Smooth muscle cell (in vitro differentiated cells): ENCODE measurements around the gene LRRC8D. TPM values are rescaled to one million over a fixed set of nuclear protein-coding genes. Genes with fewer than 3 reads are reported as not detected.
"Not testable (repeated sequence)": the region's sequence is repeated elsewhere in the genome, so short reads cannot be mapped to it uniquely, and the experiment has no call there.

ENCODE experiments used
- DNase-seq: peaks from one replicate; lab custom pipeline; 2025; ENCODE audit not compliant: unreplicated experiment; lab: John Stamatoyannopoulos, UW
- H2AFZ ChIP-seq: fragments of 200-600 bp; sonication (generic); 2 replicates; pipeline ENCODE4 v1.6.0; 2016; ENCODE audit warnings: antibody characterized with exemption, low read depth, mild to moderate bottlenecking
- H3F3A ChIP-seq: fragments of 200-600 bp; sonication (generic); 2 replicates; pipeline ENCODE4 v1.6.0; 2017; ENCODE audit warnings: antibody characterized with exemption, low read depth
- H3K27ac ChIP-seq: fragments of 200-600 bp; sonication (generic); 2 replicates; pipeline ENCODE4 v1.5.1; 2016; ENCODE audit warnings: low read depth, mild to moderate bottlenecking
- H3K27me3 ChIP-seq: fragments of 200-600 bp; sonication (generic); 2 replicates; pipeline ENCODE4 v1.6.1; 2016; ENCODE audit warnings: low read depth, mild to moderate bottlenecking
- H3K36me3 ChIP-seq: fragments of 200-600 bp; sonication (generic); 2 replicates; pipeline ENCODE4 v1.5.1; 2016; ENCODE audit warnings: low read depth
- H3K4me1 ChIP-seq: fragments of 200-600 bp; sonication (generic); 2 replicates; pipeline ENCODE4 v1.5.1; 2016; ENCODE audit warnings: low read depth
- H3K4me2 ChIP-seq: fragments of 200-600 bp; sonication (generic); 2 replicates; pipeline ENCODE4 v1.6.0; 2016; ENCODE audit warnings: mild to moderate bottlenecking
- H3K4me3 ChIP-seq: fragments of 200-600 bp; sonication (generic); 2 replicates; pipeline ENCODE4 v1.5.1; 2016; ENCODE audit warnings: mild to moderate bottlenecking
- H3K79me2 ChIP-seq: fragments of 200-600 bp; sonication (generic); 2 replicates; pipeline ENCODE4 v1.6.0; 2016; ENCODE audit warnings: low read depth, mild to moderate bottlenecking
- H3K9ac ChIP-seq: fragments of 200-600 bp; sonication (generic); 2 replicates; pipeline ENCODE4 v1.6.0; 2016; ENCODE audit warnings: low read depth
- H3K9me3 ChIP-seq: fragments of 200-600 bp; sonication (generic); replicated peaks from 2 replicates; pipeline ENCODE4 v1.5.1; 2016; ENCODE audit warnings: low read depth
- H4K20me1 ChIP-seq: fragments of 200-600 bp; sonication (generic); 2 replicates; pipeline ENCODE4 v1.6.0; 2016; ENCODE audit warnings: low read depth
- CTCF ChIP-seq: fragments of 200-600 bp; sonication (generic); IDR thresholded peaks from 2 replicates; pipeline ENCODE4 v1.5.1; 2017; ENCODE audit warnings: borderline replicate concordance, mild to moderate bottlenecking, antibody characterized with exemption; ENCODE audit not compliant: insufficient read depth, poor library complexity, severe bottlenecking
- WGBS: methylation state at CpG from one replicate; pipeline ENCODE4 v1.1.7; 2016; ENCODE audit warnings: low lambda C conversion rate; 5-methylcytosine and 5-hydroxymethylcytosine counted together
- polyA plus RNA-seq: library from polyadenylated mRNA; unstranded; fragments of >200 nt; fragmentation: Nextera tagmentation; extraction: Ambion mirVana; gene quantifications from 2 replicates; pipeline ENCODE4 v1.2.1, GENCODE V29; 2016
- total RNA-seq: library from RNA; depleted of rRNA; stranded (reverse); fragments of >200 nt; gene quantifications from 2 replicates; pipeline ENCODE4 v1.2.3, GENCODE V29; 2014

Gene LRRC8D
- total and polyA plus RNA-seq, 2 experiments from 2014 or later, result 5.2 to 25.1 TPM

DNA sequence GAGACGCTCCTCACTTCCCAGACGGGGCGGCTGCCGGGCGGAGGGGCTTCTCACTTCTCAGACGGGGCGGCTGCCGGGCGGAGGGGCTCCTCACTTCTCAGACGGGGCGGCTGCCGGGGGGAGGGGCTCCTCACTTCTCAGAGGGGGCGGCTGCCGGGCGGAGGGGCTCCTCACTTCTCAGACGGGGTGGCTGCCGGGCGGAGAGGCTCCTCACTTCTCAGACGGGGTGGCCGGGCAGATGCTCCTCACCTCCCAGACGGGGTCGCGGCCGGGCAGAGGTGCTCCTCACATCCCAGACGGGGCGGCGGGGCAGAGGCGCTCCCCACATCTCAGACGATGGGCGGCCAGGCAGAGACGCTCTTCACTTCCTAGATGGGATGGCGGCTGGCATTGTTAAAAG is 23.0 kb upstream of the LRRC8D start:
- not testable (repeated sequence) for H3K4me3 ChIP-seq, H3K9ac ChIP-seq, H3K27me3 ChIP-seq, H3K79me2 ChIP-seq, H4K20me1 ChIP-seq, H3F3A ChIP-seq, DNase-seq, H3K4me2 ChIP-seq, H3K27ac ChIP-seq, H2AFZ ChIP-seq, H3K36me3 ChIP-seq, H3K9me3 ChIP-seq
- H3K4me1 ChIP-seq, result peaks cover 11% of the 10 kb centered on the region
- 98% methylated on average over 8 of the region's 32 CpGs for WGBS

DNA sequence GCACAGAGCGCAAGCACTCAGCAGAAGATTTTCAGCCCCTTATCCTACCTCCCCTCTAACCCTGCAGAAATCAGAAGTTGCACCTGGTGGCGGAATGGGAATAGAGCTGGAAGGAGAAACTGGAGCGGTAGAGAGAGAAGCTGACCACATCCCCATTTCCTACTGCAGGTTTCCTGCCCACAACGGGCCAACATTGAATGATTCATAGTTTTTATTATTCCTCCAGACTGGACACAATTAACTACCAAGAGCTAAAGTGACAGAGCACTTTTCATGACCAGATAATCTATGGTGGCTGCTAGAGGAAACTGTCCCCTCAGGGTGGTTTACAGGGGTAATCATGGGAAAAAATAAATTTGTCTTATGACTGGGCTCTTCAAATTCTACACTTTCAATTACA is 21.3 kb upstream of the LRRC8D start:
- H4K20me1 ChIP-seq, result no peaks in the 10 kb centered on the region
- H3K9me3 ChIP-seq, result no peaks in the 10 kb centered on the region
- H3K36me3 ChIP-seq, result no peaks in the 10 kb centered on the region
- 89% methylated on average over 4 of the region's 4 CpGs for WGBS
- no peaks in the 10 kb centered on the region for H3K27me3 ChIP-seq
- H3K79me2 ChIP-seq, result no peaks in the 10 kb centered on the region
- H2AFZ ChIP-seq, result no peak overlapping the region
- H3F3A ChIP-seq, result no peaks in the 10 kb centered on the region
- no peak for TF ChIP-seq CTCF
- H3K9ac ChIP-seq, result no peak overlapping the region
- no peak overlapping the region for H3K4me2 ChIP-seq
- H3K4me3 ChIP-seq, result no peak overlapping the region
- DNase-seq, result no peak
- no peak overlapping the region for H3K27ac ChIP-seq
- H3K4me1 ChIP-seq, result peaks cover 11% of the 10 kb centered on the region

DNA sequence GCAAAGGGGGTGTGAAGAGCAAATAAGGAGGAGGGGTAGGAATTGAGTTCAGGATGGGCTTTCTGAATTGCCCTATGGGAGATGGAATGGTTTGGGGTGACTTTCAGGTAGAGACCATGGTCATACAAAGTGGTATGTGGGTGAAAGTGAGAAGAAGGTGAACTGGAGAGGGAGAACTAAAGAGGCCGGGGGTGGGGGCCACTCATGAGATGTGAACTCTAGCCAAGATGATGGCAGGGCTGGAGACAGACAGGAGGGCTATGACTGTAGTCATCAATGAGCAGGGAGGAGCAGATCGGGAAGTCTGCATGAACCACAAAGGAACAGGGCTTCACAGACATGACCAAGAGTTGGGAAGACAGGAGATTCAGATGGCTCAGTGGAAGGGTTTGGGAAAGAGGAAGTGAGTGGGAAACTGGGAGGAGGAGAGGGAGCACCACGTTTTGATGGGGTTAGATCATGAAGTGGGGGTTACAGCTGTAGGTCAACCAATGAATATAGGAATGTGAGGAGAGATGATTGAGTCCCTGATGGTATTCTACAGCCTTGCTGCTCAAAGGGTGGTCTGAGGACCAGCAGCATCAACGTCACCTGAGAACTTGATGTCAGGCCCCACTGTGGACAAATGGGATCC is 20.7 kb upstream of the LRRC8D start:
- H3K9ac ChIP-seq, result no peak overlapping the region
- no peak overlapping the region for H3K4me2 ChIP-seq
- H3F3A ChIP-seq, result no peaks in the 10 kb centered on the region
- H3K9me3 ChIP-seq, result no peaks in the 10 kb centered on the region
- no peaks in the 10 kb centered on the region for H3K27me3 ChIP-seq
- no peak overlapping the region for H3K4me3 ChIP-seq
- H3K27ac ChIP-seq, result no peak overlapping the region
- H3K79me2 ChIP-seq, result no peaks in the 10 kb centered on the region
- H2AFZ ChIP-seq, result no peak overlapping the region
- no peaks in the 10 kb centered on the region for H3K36me3 ChIP-seq
- 88% methylated on average over 4 of the region's 4 CpGs for WGBS
- H4K20me1 ChIP-seq, result no peaks in the 10 kb centered on the region
- no peak for DNase-seq
- peaks cover 11% of the 10 kb centered on the region for H3K4me1 ChIP-seq
- TF ChIP-seq CTCF, result no peak

DNA sequence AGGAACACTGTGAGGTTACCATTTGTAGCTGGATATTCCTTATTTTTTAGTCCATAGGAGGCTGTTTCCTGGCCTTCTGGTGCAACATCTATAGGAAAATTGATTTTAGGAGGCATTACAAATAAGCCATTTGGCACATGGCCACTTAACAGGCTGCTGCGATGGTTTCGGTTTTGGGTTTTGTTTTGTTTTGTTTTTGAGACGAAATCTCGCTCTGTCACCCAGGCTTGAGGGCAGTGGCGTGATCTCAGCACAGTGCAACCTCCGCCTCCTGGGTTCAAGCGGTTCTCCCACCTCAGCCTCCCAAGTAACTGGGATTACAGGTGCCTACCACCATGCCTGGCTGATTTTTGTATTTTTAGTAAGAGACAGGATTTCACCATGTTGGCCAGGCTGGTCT is 20.1 kb upstream of the LRRC8D start:
- Histone ChIP-seq H3K79me2 (no peaks in the 10 kb centered on the region), H3K27me3 (no peaks in the 10 kb centered on the region), H3K4me3 (no peak overlapping the region), H3K9ac (no peak overlapping the region), H3K4me2 (no peak overlapping the region), H3F3A (no peaks in the 10 kb centered on the region), H3K4me1 (peaks cover 11% of the 10 kb centered on the region), H4K20me1 (no peaks in the 10 kb centered on the region), H3K36me3 (no peaks in the 10 kb centered on the region), H3K27ac (no peak overlapping the region), H3K9me3 (no peaks in the 10 kb centered on the region), H2AFZ (no peak overlapping the region)
- 89% methylated on average over 7 of the region's 7 CpGs for WGBS
- no peak for TF ChIP-seq CTCF
- no peak for DNase-seq
